BLaER1 (cell line): ENCODE data around the gene SLC27A3.

Experiments used
- H3K27ac ChIP-seq: shearing (Covaris generic); formaldehyde crosslinking; 2 replicates; pipeline ENCODE4 v1.8.1; 2022
- H3K27me3 ChIP-seq: shearing (Covaris generic); formaldehyde crosslinking; 2 replicates; pipeline ENCODE4 v1.8.1; 2022
- H3K36me3 ChIP-seq: shearing (Covaris generic); formaldehyde crosslinking; 2 replicates; pipeline ENCODE4 v1.8.1; 2022
- H3K4me1 ChIP-seq: shearing (Covaris generic); formaldehyde crosslinking; 2 replicates; pipeline ENCODE4 v1.8.1; 2022
- H3K4me2 ChIP-seq: shearing (Covaris generic); formaldehyde crosslinking; 2 replicates; pipeline ENCODE4 v1.8.1; 2022
- H3K4me3 ChIP-seq: shearing (Covaris generic); formaldehyde crosslinking; 2 replicates; pipeline ENCODE4 v1.8.1; 2022
- H3K9ac ChIP-seq: shearing (Covaris generic); formaldehyde crosslinking; 2 replicates; pipeline ENCODE4 v1.8.1; 2022
- H3K9me3 ChIP-seq: shearing (Covaris generic); formaldehyde crosslinking; 2 replicates; pipeline ENCODE4 v1.8.1; 2022
- H4K20me1 ChIP-seq: shearing (Covaris generic); formaldehyde crosslinking; 2 replicates; pipeline ENCODE4 v1.8.1; 2022
- Cebpa-rat ChIP-seq: shearing (Covaris generic); IDR thresholded peaks from 2 replicates; pipeline ENCODE4 v1.8.1; 2022

SLC27A3 gene

GRCh38 chr1:153790966-153791647, 15.9 kb downstream of the SLC27A3 start:
- Histone ChIP-seq H3K9ac (peak overlapping the region; percentile 67), H3K4me3 (no peak overlapping the region), H3K9me3 (0 out of 2 replicates have a peak, but pooled peaks cover 4% of the 10 kb centered on the region), H3K27ac (peak overlapping the region; percentile 83), H4K20me1 (no peaks in the 10 kb centered on the region), H3K4me2 (peak overlapping the region; percentile 84), H3K36me3 (no peaks in the 10 kb centered on the region), H3K4me1 (peaks cover 75% of the 10 kb centered on the region), H3K27me3 (no peaks in the 10 kb centered on the region)
- peak; percentile 96 for TF ChIP-seq Cebpa-rat

DNA sequence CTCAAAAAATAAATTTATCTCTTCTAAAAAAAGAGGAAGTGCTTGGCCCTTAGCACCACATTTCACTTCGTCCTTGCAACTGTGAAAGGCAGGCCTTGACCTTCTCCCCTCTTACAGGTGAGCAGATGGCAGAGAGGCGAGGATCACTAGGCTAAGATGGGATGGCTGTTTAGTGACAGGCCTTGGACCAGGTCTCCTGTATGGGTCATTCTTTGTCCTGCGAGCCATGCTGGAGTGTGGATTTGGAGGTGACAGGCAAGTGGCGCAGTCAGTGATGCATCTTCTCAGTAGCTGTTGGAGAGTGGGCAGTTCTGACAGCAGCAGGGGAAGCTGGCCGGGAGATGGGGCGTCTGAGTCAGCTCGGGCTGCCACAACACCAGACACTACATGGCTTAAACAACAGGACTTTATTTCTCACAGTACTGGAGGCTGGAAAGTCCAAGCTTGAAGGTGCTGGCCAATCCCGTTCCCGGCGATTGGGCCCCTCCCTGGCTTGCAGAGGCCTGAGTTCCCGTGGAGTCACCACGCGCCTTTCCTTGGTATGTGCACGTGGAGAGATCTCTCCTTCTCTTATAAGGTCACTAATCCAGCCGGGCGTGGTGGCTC, 16.5 kb downstream of the SLC27A3 start:
- no peaks in the 10 kb centered on the region for H4K20me1 ChIP-seq
- no peak for TF ChIP-seq Cebpa-rat
- peak overlapping the region; percentile 52; the same call in 1 of the 2 replicates for H3K9ac ChIP-seq
- peak overlapping the region; percentile 84 for H3K4me2 ChIP-seq
- no peak overlapping the region for H3K4me3 ChIP-seq
- H3K9me3 ChIP-seq: no peaks in the 10 kb centered on the region
- H3K27ac ChIP-seq: peak overlapping the region; percentile 83
- no peaks in the 10 kb centered on the region for H3K36me3 ChIP-seq
- H3K4me1 ChIP-seq: peaks cover 80% of the 10 kb centered on the region
- no peaks in the 10 kb centered on the region for H3K27me3 ChIP-seq

DNA sequence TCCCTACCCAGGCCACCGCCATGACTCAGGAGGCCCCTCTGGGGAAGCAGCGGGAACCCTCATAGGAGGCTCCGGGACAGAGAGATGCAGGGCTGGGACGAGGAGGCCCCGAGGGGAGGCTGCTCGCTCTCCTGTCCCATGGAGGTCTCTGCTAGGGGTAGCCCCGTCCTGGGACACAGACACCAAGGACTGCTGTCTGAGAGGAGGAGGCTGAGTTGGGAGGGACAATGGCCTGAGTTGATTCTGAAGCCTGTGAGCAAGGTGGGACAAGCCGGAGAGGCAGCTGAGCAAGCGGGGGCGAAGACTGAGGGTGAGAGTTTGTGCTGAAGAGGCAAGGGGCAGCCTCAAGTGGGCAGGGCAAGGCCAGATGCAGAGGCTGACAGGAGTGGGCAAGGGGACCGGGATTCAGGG, 17.4 kb downstream of the SLC27A3 start:
- Histone ChIP-seq H4K20me1 (no peaks in the 10 kb centered on the region), H3K4me1 (peaks cover 88% of the 10 kb centered on the region), H3K36me3 (no peaks in the 10 kb centered on the region), H3K27ac (peak overlapping the region; percentile 60; the same call in 1 of the 2 replicates), H3K4me2 (0 out of 2 replicates have a peak overlapping the region, but pooled peaks have one; percentile 84), H3K4me3 (no peak overlapping the region), H3K9me3 (no peaks in the 10 kb centered on the region), H3K9ac (no peak overlapping the region), H3K27me3 (no peaks in the 10 kb centered on the region)
- no peak for TF ChIP-seq Cebpa-rat

DNA sequence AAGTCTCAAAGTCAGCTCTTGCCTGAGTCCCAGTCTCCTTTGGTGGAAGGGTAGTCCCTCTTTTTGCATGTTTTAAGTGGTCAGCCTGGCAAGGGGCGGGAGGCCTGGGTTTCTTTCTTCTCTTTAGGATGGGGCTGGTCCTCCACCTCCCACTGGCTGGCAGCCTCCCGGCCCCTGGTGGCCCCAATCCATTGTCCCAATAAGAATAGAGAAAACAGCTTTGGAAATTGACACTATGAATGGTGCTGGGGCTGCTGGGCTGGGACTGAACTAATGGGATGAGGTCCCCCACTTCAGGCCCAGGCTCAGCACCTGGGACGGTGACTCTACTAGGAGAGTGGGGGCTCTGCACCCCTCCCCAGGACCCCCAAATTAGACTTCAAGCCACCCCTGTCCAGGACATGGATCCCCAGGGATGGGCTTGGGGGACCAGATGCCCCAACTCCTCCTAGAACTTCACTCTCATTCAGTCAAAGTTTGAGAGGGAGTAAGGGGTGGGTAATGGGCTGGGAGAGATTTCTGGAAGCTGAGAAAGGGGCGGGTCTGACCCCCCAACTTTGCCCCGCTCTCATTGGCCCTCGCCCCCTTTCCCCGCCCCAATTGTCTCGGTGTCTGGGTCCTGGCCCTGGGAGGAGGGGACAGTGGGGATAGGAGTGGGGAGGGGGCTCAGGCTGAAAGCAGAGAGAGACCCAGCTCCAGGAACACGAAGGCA, 18.2 kb downstream of the SLC27A3 start:
- H3K27ac ChIP-seq: peak overlapping the region; percentile 60; the same call in 1 of the 2 replicates
- TF ChIP-seq Cebpa-rat: no peak

GRCh38 chr1:153793973-153794615, 18.9 kb downstream of the SLC27A3 start:
- Histone ChIP-seq H3K27me3 (no peaks in the 10 kb centered on the region), H3K4me1 (peaks cover 86% of the 10 kb centered on the region), H3K9ac (0 out of 2 replicates have a peak overlapping the region, but pooled peaks have one; percentile 51), H3K4me3 (no peak overlapping the region), H3K27ac (peak overlapping the region; percentile 60), H3K36me3 (no peaks in the 10 kb centered on the region), H4K20me1 (no peaks in the 10 kb centered on the region), H3K4me2 (peak overlapping the region; percentile 31), H3K9me3 (no peaks in the 10 kb centered on the region)
- no peak for TF ChIP-seq Cebpa-rat

More for the DNA sequence above, 18.2 kb downstream of the SLC27A3 start:
- H3K4me3 ChIP-seq: no peak overlapping the region
- H3K36me3 ChIP-seq: no peaks in the 10 kb centered on the region
- no peaks in the 10 kb centered on the region for H4K20me1 ChIP-seq
- H3K4me2 ChIP-seq: no peak overlapping the region
- H3K9ac ChIP-seq: no peak overlapping the region
- no peaks in the 10 kb centered on the region for H3K9me3 ChIP-seq
- peaks cover 92% of the 10 kb centered on the region for H3K4me1 ChIP-seq
- H3K27me3 ChIP-seq: no peaks in the 10 kb centered on the region

GRCh38 chr1:153794624-153795329, 19.6 kb downstream of the SLC27A3 start:
- H3K9me3 ChIP-seq: no peaks in the 10 kb centered on the region
- H3K36me3 ChIP-seq: peaks cover 4% of the 10 kb centered on the region; the same call in 1 of the 2 replicates
- H3K4me3 ChIP-seq: no peak overlapping the region
- peak overlapping the region; percentile 31 for H3K4me2 ChIP-seq
- H3K27ac ChIP-seq: peak overlapping the region; percentile 60
- H3K4me1 ChIP-seq: peaks cover 79% of the 10 kb centered on the region
- no peak for TF ChIP-seq Cebpa-rat
- H4K20me1 ChIP-seq: no peaks in the 10 kb centered on the region
- H3K9ac ChIP-seq: peak overlapping the region; percentile 51; the same call in 1 of the 2 replicates
- H3K27me3 ChIP-seq: no peaks in the 10 kb centered on the region

GRCh38 chr1:153795330-153795837, 20.2 kb downstream of the SLC27A3 start:
- H3K4me1 ChIP-seq: peaks cover 73% of the 10 kb centered on the region
- H3K9me3 ChIP-seq: no peaks in the 10 kb centered on the region
- 0 out of 2 replicates have a peak overlapping the region, but pooled peaks have one; percentile 51 for H3K9ac ChIP-seq
- no peak for TF ChIP-seq Cebpa-rat
- no peaks in the 10 kb centered on the region for H4K20me1 ChIP-seq
- H3K4me2 ChIP-seq: peak overlapping the region; percentile 31; the same call in 1 of the 2 replicates
- no peaks in the 10 kb centered on the region for H3K27me3 ChIP-seq
- no peak overlapping the region for H3K4me3 ChIP-seq
- H3K27ac ChIP-seq: peak overlapping the region; percentile 60
- peaks cover 7% of the 10 kb centered on the region; the same call in 1 of the 2 replicates for H3K36me3 ChIP-seq

GRCh38 chr1:153795934-153796785, 21.0 kb downstream of the SLC27A3 start:
- Histone ChIP-seq H3K9me3 (no peaks in the 10 kb centered on the region), H3K27me3 (no peaks in the 10 kb centered on the region), H4K20me1 (no peaks in the 10 kb centered on the region), H3K4me2 (peak overlapping the region; percentile 31; the same call in 1 of the 2 replicates), H3K9ac (no peak overlapping the region), H3K4me1 (peaks cover 70% of the 10 kb centered on the region), H3K4me3 (no peak overlapping the region), H3K27ac (no peak overlapping the region), H3K36me3 (peaks cover 9% of the 10 kb centered on the region; the same call in 1 of the 2 replicates)
- TF ChIP-seq Cebpa-rat: no peak
